ENCODE measurements around the gene CPSF3.

CPSF3 gene

DNA sequence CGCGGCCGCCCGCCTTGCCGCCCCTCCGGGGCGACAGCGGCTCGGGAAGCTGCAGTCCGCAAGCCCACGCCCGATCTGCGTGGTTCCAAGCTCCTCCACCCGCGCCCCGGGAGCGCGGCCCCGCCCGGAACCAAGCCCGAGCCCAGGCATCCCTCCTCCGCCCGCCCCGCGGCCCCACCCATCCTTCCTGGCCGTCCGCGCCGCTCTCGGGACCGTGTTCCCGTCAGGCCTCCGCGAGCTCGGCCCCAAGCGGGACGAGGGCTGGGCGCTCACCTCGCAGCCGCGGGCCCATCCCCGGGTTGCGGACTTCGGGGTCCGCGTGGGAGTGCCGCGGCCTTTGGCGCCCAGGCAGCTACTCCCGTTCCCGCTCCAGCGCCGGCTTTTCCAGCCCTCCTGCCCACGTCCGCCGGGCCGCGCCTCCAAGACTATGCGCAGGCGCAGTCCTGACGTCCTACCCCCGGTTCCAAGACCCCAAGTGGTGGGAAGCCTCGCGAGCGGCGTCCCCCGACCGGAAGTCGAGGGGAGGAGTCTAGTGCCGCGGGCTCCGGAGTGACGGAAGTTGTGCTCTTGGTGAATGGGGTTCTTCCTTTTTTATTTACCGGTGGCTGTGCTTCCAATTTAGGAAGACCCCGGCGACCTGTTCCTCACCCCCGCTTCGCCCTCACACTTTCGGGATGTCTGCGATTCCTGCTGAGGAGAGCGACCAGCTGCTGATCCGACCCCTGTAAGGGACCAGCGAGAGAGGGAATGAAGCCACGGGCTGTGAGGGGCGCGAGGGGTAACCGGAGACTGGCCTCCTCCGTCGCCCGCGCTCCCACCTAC, at the start of gene CPSF3, which contains the start of gene ITGB1BP1:
CPSF3 (plus strand) TSS at position 555 of the 822 bp plus-strand sequence; CDS start at position 675, 120 bp downstream.
ITGB1BP1 (minus strand) TSS at position 429 of the 822 bp plus-strand sequence. CDS start 4,831 bp downstream, outside the sequence.
- DNase-seq, result peak; percentile 75

DNA sequence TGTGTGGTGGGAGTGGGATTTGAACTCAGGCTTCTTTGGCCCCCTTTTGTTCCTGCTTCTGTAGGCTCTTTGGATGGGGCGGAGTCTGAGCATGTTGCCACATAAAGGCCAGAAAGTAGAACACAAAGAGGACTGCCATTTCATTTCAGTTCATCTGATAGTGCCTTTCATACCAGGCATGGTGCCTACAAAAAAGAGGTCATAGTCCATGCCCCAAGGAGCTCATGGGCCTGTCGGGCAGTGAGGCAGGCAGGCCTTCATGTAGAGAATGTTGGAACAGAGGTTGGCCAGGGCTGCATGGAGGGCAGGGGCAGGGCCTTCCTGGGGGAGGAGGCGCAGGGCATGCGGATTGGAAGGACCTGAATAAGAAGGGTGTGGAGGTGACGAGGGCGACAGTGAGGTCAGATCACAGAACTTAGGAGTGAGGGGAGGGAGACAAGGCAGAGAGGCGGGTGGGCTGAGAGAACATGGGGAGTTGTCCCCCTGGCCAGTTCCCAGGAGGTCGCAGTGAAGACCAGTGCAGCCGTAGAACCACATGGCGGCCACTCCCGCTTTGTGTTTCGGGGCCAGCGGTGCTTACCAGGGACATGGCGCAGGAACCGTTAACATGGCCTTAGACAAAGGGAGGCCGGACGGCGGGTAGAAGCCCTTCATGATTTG, 49.3 kb upstream of the CPSF3 start:
- no peak for DNase-seq

DNA sequence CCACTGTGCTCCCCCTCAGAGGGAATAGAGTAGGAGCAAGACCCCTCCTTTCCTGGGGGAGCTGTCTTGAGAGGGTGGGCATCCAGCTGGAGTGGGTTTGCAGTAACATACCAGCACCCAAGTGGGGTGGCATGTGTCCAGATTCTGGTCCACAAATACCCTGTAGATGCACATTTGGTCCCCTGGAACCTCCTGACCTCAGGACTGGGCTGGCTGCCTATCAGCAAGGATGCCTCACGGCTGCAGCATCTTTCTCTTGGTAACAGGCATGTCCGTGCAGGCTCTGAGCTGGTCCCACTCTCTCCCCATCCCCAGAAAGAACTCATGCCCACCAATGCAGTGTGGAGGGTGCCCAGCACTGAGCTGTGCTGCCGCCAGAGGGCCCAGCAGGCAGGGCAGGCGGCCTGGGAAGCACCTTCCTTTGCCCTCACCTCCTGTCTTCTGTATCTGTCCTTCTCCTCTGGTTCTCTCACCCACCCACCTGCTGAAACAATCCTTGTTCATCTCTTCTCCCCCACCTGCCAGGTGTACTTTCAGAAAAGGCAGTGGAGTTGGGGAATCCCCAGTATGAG, 47.5 kb upstream of the CPSF3 start:
- DNase-seq, result no peak

DNA sequence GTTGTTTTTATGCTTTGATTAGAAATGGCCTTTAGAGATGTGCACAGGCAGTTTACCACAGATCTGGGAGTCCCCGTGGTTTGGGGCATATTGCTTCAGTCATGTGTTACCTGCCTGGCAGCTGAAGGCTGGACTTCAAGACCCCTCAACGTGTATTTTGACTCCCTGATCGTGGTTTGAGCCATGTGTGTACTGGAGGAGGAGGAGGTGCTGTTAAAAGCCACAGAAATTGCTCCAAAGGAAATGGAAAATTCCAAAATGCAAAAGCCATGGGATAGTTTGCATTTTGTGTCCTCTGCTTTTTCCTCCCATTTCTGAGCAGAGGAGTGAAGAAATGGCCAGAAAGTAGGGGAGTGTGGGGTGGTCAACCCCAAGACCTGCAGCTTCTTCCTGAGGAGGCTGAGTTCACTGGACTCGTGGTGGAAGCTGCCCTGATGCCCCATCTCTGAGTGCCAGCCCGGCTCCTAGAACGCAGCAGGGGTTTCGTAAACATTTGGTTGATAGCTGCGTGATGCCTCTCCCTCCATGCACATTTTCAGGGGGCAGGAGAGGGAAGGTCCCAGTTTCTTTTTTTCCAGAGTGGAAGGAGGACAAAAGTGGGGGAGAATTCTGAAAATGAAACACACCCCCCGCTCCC, 45.9 kb upstream of the CPSF3 start:
- no peak for DNase-seq

DNA sequence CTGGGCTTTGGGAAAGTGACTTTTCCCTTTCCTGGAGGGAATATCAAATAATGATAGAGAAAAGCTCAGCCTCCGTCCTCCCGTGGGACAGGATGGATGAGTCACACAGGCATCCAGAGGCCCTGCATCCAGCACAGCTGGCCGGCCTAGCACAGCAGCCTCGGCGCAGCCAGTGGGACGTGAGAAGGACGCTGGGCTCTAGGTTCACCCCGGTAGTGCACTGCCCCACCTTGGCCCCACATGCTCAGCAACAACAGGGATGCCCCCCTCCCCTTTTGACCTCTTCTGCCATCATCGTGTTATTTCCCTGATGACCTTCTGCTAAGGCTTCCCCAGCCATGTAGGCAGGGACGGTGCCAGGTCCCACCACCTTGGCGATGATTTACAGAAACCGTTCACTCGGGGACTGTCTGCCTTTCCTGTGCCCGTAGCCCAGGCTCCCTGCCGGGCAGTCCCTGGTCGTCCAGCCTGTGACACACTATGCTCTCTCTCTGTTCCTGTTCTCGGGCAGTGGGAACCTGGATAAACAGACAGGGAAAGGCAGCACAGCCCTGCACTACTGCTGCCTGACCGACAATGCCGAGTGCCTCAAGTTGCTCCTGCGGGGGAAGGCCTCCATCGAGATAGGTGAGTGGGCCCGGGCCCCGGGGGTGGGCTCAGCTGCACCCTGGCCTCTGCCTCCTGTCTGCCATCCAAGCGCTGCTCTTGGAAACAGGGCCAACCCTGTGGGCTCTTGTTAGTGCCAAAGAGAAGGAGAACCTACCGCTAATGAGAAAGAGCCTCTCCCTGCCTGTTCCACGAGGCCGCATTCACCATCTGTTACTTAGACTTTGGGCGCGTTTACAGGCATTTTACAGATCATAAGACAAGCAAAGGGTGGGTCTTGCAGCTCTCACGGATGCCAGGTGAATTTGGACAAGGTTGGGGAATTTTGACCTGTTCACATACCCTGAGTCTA, 44.7 kb upstream of the CPSF3 start:
- DNase-seq, result no peak

DNA sequence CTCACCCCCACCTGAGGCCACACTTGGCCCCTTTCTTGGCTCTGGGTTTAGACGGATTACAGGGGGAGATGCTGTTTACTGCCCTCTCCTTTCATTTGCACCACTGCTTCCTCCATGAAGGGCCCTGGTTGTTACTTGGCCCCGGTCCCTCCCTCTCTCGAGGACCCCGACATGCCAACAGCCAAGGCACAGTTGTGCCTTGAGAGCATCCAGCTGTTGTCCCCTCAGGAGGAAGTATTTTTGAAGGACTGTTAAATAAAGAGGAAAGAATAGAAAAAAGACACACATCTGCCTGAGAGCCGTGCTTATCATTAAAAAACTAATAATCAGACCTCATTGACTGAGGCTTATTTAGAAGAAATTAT, 44.1 kb upstream of the CPSF3 start:
- DNase-seq, result no peak

DNA sequence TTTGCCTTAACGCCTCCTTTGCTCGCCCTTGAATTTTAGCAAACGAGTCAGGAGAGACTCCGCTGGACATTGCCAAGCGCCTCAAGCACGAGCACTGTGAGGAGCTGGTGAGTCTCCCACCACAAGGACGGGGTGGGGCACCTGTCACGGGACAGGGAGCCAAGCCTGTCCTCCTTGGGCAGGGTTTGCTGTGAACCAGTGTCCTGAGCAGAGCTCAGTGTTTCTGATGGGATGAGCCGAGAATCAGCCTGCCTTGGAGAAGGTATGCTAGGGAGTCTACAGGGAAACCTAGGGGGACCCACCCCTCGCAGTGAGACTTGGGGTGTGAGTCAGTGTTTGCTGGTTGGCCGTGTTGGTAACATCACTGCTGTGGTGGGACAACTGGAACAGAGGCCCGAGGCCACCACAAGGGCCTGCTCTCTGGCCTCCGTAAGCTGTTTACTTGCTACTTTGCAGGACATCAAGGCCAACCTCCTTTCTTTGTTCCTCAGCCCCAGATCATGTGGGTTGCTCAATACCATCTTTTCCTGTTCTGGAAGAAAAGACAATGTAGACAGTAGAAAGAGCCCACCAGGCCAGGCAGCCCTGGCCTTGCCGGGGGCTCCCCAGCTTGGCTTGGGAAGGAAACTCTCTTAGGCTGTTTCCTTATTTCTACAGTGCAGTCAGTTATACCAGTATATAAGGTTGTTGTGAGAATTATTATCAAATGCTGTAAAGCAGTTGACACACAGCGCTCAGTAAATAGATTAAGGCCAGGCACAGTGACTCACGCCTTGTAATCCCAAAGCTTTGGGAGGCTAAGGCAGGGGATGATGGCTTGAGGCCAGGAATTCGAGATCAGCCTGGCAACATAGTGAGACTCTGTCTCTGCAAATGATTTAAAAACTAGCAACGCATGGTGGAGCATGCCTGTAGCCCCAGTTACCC, 42.5 kb upstream of the CPSF3 start:
- no peak for DNase-seq

DNA sequence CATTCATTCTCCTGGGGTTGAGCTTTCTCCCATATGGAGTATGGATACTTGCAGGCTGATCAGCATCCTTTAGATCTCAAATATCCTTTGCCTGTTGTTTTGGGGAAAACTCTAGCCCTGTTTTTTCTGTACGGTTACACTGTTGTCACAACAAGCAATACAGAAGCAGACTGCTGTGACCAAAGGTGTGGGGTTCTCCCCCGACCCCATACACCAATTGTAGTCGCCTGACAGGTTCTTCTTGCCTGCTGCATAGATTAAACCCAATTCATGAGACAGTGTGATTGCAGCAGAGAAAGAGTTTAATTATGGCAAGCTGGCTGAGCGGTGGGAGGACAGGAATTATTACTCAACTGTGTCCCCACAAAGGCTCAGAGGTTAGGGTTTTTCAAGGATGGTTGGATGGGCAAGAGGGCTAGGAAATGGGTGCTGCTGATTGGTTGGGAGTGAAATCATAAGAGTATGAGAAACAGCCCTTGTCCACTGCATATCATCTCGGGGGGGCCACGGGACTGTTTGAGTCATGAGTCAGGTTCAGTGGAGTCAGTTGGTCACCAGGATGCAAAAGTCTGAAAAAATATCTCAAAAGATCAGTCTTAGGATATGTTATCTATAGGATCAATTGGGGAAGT, 40.7 kb upstream of the CPSF3 start:
- DNase-seq, result no peak

DNA sequence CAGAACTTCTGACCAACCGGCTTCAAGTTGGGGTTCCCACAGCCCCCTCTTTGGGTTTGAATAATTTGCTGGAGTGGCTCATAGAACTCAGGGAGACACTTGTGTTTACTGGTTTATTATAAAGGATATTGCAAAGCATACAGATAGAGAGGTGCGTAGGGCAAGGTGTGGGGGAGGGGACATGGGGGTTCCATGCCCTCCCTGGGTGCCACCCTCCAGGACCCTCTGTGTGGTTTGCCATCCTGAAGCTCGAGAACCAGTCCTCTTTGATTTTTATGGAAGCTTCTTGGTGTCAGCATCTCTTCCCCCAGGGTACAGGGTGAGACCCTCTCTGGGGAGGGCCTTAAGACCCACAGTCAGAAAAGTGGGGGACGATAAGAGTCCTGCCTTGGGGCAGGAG, 38.9 kb upstream of the CPSF3 start:
- no peak for DNase-seq

DNA sequence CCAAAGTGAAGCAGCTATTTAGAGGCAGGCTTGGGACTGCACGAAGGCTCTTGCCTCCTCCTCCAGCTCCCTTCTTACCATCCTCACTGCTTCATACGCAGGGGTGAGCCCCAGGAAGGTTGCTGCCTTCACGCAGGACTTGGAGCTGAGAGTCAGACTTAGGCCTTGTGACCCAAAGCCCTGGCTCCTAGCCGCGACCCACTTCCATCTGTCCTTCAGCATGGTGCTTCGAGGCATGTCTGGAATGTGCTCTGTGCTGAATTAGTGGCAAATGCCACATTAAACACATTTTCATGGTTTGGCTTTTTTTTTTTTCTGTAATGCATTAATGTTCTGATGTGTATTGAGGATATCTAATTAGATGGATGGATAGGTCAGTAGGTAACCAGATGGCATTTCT, 37.6 kb upstream of the CPSF3 start:
- DNase-seq, result no peak

DNA sequence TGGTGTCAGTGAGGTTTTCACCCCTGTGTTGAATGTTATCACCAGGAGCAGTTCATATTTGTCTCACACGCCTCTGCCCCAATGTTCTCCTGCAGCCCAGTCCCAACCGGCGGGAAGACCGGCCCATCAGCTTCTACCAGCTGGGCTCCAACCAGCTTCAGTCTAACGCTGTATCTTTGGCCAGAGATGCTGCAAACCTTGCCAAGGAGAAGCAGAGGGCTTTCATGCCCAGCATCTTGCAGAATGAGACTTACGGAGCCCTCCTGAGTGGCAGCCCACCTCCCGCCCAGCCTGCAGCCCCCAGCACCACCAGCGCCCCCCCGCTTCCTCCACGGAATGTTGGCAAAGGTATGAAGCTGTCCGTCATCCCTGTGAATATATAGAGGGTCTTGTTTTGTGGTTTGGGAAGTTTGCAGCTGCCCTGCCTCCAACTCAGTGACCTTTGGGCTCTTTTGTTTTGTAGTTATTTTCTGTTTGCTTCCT, 35.2 kb upstream of the CPSF3 start:
- DNase-seq, result no peak

DNA sequence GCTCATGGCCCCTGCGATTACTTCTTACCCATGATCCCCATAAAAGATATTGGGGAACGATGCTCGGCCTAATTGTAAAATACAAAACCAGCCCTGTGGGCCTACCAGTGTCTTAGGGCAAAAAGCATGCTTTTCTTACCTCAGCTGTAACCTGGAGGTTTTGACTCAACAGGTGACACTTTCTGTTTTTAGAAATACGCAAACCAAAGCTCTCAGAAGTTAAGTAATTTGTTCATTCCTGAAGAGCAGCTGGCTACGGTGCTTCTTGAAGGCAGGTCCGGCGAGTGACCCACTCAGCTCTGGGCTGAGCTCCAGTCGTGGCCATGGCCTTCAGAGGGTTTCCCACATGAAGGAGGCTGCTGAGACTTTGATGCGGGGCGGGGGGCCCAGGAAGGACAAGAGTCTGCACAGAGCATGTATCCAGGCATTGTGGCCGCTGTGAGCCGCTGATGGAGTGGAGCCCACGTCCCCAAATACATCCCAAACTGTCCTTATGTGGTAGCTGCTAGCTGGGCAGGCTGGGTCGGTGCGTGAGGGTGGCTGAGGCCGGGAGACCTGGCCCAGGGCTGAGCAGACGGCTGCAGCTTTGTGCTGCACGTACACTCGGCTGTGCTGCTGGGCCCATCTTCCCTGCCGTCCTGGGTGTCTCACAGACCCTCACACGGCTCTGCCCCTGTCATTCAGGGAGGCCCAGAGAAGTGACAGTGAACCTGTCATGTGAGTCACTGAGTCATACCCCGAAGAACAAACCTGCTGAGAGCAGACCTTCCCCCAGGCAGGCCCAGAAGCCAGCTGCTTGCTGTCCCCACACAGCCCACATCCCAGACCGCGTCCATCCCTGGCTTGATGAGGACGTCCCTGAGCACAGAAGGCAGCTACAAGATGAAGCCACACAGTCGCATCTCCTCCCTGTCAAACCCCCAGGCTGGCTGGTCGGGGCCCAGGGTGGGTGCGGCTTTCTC, 34.2 kb upstream of the CPSF3 start:
- DNase-seq, result no peak

DNA sequence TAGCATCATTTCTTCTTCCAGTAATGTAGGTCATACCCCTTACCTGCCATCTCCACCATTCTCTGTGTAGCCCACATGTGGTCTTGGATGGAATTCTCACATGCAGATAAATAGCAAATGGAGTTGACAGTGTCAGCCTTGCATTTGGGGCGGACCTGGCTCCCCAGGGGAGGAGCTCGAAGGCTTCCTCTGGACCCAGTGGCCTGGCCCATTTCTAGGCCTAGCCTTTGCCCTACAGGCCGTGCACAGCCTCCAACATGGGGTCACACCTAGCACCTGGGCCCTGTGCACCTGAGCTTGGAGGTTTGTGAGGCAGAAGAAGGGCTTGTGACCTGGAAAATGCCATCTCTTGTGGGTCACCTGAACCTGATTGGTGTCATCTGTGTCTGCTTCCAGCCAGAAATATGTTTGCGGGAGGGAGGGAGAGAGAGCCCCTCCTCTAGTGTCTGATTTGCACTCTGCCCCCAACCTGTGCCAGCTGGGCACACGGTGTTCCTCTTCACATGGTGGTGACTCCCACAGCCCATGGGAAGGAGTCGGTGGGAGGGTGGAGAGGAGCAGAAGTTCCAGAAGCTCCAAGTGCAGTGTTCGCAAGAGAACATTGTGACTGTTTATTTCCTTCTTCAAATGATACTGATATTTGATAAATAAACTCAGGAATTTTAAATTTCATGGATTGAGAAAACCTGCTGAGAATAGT, 33.2 kb upstream of the CPSF3 start:
- DNase-seq, result no peak

DNA sequence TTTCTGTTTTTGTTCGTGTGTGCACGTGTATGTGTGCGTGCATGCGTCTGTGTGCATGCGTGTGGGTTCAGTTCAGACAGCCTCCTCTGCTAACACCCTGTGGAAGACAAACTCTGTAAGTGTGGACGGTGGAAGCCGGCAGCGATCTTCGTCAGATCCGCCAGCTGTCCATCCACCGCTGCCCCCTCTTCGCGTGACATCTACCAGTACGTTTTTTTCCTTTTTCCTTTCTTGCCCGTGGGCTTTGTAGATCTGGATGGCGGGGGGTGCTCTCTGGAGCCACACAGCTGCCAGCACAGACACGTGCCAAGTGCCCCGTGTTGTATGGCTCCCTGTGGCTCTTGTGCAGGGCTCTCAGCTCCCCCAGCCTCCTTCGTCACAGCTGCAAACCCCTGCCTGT, 32.5 kb upstream of the CPSF3 start:
- DNase-seq, result no peak

DNA sequence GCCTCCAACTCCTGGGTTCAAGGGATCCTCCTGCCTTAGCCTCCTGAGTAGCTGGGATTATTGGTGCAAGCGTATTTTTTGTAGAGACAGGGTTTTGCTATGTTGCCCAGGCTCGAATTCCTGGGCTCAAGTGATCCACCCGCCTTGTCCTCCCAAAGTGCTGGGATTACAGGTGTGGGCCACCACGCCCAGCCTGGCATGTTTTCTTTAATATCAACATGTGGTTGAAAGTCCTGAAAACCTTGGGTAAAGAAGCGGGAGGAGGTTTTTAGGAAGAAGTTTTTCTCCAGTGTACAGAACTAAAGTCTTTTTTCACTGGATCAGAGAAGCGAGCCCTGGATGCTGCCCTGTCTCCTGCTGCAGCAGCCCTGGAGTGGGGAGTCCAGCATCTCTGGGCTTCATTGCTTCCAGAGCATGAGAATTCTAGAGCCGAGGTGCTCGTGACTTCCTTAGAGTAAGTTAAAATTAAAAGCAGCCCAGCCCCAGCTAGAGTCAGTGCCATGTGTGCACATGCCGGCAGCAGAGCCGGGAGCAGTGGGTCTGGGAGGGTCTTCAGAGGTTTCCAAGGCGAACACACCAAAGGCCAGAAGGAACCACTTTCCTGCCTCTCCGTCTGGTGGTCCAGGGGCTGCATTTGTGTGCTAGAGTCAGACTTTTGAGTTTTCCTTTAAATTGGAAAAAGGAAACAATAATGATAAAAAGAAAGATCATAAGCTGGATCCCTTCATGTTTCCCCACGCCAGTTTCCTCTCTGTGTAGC, 31.3 kb upstream of the CPSF3 start:
- no peak for DNase-seq

DNA sequence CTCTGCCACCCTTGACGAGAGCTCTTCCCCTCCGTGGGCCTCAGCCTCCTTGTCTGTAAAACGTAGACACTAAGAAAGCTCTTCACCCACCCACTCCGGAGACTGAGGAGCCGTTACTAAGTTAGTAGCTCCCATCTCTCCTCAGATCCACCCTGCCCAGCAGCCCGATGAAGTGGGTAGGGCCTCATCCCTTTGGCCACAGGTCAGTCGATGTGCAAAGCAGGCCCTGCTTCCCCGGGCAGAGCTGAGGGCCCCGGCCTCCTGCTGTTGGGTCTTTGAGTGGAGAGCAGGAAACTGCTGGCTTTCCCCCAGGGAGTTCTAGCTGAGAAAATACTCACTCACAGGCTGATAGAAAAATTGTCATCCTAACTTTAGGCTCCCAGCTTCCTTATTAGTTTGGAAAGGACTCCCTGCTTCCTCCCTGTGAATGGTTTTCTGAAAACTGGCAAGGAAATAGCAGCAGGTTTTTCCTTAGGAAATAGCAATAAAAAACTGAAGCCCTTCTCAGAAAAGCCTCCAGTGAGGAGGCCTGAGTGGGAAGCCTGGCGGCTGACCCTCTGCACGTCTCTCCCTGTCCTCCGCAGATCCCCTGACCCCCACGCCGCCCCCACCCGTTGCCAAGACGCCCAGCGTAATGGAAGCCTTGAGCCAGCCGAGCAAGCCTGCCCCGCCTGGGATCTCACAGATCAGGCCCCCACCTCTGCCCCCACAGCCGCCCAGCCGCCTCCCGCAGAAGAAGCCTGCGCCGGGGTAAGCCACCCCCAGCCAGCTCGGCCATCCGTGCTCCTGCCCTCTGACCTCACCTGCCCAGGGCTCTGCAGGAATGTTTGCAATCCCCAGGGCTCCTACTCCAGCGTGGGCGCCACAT, 30.3 kb upstream of the CPSF3 start:
- no peak for DNase-seq

DNA sequence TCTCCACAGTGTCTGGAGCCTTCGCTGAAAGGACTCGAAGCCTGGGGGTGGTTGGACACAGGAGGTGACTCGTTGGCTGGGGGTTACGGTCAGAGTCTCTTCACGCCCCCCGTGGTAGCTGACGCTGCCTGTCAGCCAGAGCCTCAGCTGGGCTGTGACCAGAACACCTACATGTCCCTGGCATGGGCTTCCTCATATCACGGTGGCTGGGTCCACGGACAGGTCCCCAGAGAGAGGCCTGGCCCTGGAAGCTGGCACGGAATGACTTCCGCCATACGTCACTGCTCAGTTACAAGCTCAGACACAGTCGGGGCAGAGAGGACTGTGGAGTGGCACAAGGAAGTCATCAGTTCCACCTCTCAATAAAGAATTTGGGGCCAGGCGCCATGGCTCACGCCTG, 28.6 kb upstream of the CPSF3 start:
- DNase-seq, result no peak
